Muscle layer of colon (tissue), 2 donors: ENCODE measurements around the gene B3GNT9.

Experiments
- H3K27ac ChIP-seq: one replicate; pipeline ENCODE4 v1.7.0; 2013; ENCODE audit warnings: low read depth, mild to moderate bottlenecking, low read length, moderate library complexity
- H3K27me3 ChIP-seq, 2 donors: one replicate each; pipeline ENCODE4 v1.7.0; 2013; ENCODE audit warnings: low read length in 2 of 2, mild to moderate bottlenecking in 2 of 2; ENCODE audit not compliant: insufficient read depth in 2 of 2, control insufficient read depth in 1 of 2
- H3K36me3 ChIP-seq: one replicate; pipeline ENCODE4 v1.7.0; 2013; ENCODE audit warnings: mild to moderate bottlenecking, low read length; ENCODE audit not compliant: insufficient read depth
- H3K4me1 ChIP-seq: one replicate; pipeline ENCODE4 v1.7.0; 2013; ENCODE audit warnings: mild to moderate bottlenecking, low read length; ENCODE audit not compliant: insufficient read depth
- H3K4me3 ChIP-seq, 2 donors: one replicate each; pipeline ENCODE4 v1.7.0; 2013; ENCODE audit warnings: low read length in 2 of 2, low read depth in 1 of 2, mild to moderate bottlenecking in 1 of 2, moderate library complexity in 1 of 2
- H3K9ac ChIP-seq: one replicate; pipeline ENCODE4 v1.7.0; 2013; ENCODE audit warnings: low read length
- H3K9me3 ChIP-seq: one replicate; pipeline ENCODE4 v1.7.0; 2013; ENCODE audit warnings: mild to moderate bottlenecking, low read length
- donor health status: abdominal sarcoma.
- donor health status: Adenocarcinoma of cecum.

Gene B3GNT9

DNA sequence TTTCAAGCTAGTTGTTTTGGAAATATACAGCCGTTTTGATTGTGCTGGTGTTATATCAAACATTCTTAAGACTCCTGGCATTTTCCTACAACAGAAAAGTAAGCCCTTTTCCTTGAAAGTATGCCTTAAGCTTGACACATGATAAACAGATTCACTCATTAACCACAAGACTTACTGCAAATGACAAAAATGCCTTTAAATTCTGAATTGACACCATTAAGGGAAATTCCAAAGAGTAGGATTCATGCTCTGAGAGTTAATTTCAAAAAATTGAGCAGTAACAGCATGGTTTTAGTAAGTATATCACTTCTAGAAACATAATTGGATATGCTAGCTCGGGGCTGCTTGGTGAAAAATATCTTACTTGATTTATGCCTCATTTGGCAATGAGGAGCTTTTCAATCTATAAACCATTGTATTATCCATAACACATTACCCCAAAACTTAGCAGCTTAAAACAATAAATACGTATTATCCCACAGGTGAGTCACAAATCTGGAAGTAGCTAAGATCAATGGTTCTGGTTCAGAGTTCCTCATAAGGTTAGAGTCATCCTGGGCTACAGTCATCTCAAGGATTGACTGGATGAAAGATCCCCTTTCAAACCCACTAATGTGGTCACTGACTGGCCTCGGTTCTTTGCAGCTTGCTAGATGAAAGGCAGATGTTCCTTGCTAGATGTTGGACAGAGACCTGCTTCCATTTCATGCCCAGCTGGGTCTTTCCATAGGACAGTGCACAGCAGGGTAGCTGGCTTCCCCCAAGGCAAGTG is 49.3 kb downstream of the B3GNT9 start:
- Histone ChIP-seq H3K9ac (no peak overlapping the region), H3K27me3 (no peaks in the 10 kb centered on the region), H3K9me3 (no peaks in the 10 kb centered on the region)

DNA sequence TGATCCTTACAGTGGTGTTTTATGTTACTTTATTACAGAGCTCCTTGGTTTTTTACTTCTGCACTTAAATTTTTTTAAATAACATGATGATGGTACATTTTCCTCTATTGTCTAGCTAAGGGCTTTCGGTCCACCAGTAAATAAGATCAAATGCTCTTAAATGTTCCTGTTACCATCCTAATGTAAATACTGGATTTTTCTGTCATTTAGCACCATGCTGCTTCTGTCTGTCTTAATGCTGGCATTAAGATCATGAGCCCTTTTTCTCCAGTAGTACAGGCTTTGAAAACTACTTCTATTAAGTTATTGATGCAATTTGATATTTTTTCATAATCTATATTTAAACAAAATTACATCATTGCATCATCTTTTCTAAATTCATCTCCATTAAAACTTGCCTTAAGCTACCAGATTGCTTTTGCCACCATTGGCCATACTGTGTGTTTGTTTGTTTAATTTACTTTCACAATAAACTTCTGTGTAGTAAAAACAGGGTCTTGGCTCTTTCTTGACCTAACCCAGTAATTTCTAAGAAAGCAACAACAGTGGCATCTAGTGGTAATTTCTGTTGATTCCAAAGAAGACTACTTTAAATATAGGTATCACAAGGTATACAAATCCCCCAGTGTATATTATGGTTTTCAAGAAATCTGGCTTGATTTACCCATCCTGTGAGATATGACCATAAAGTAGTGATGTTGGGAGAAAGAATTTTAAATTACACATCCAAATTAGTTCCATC is 50.1 kb downstream of the B3GNT9 start:
- Histone ChIP-seq H3K4me3 (no peak overlapping the region), H3K36me3 (peaks cover 8% of the 10 kb centered on the region), H3K4me1 (no peaks in the 10 kb centered on the region), H3K27ac (no peak overlapping the region), H3K9ac (no peak overlapping the region), H3K27me3 (no peaks in the 10 kb centered on the region), H3K9me3 (no peaks in the 10 kb centered on the region)

More for the DNA sequence above, 49.3 kb downstream of the B3GNT9 start:
- Histone ChIP-seq H3K27ac (no peak overlapping the region), H3K4me1 (no peaks in the 10 kb centered on the region), H3K4me3 (no peak overlapping the region), H3K36me3 (peaks cover 8% of the 10 kb centered on the region)

DNA sequence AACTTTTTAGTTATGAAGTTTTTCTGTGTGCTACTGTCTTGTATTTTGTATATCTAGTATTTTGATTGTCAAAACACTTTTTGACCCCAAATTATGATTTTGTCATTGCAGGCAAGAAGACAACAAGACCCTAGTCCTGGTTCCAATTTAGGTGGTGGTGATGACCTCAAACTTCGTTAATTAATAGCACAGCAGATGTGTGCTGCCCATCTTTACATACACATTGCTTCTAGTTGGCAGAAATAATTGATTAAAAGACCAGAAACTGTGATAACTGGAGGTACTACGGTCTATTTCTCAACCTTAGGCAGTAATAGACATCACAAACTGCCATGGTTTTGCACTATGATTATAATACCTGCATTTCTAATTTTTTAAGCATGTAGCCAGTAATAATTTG is 52.2 kb downstream of the B3GNT9 start:
- Histone ChIP-seq H3K4me3 (no peak overlapping the region), H3K27ac (no peak overlapping the region), H3K9ac (no peak overlapping the region), H3K9me3 (no peaks in the 10 kb centered on the region), H3K27me3 (no peaks in the 10 kb centered on the region), H3K4me1 (no peaks in the 10 kb centered on the region), H3K36me3 (peaks cover 8% of the 10 kb centered on the region)
